Hematopoietic multipotent progenitor cell treated with erythropoietin and hydrocortisone succinate and interleukin-3 and kit ligand, for 17 days (in vitro differentiated cells): Measurements from ENCODE around the gene NEDD4.
"Not testable (repeated sequence)": the region's sequence is repeated elsewhere in the genome, so short reads cannot be mapped to it uniquely, and the experiment has no call there.

Experiments used
- DNase-seq: peaks from one replicate; pipeline ENCODE4 v3.0.0-alpha.2; 2015; ENCODE audit warnings: low spot score

The NEDD4 gene

DNA sequence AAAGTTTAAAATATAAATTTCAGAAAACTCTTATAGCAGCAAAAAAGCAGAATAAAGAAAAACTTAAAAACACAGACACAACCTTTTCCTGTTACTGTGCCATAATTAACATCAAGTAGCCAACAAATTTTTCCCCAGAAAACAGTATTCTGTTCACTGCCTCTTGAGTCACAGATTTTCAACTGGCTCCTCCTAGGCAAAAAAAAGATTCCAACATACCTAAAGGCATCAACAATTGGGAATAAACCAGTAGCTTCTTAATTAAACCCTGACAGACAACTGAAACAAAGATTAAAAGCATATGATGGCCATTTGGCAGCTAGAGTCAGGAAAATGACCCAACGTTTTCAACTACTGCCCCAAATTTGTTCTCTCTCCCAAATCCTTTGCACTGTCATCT is 10.9 kb upstream of the NEDD4 start:
- not testable (repeated sequence) for DNase-seq

DNA sequence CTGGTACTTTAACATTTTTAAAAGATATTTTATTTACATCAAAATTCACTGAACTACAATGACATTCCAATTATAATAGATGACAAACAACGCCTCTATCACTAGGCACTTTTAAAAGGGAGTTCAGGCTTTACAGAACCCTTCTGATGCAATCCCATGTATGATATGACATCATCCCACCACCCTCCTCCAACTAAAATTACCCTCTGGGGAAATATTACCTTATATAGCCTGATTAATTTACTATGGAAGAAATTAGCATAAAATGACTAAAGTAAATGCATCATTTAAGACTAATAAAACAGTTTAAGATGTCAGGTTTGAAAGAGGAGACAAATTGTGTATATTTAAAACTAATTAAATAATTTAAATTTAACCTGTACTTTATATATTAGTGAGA is 10.4 kb upstream of the NEDD4 start:
- DNase-seq = not testable (repeated sequence)

DNA sequence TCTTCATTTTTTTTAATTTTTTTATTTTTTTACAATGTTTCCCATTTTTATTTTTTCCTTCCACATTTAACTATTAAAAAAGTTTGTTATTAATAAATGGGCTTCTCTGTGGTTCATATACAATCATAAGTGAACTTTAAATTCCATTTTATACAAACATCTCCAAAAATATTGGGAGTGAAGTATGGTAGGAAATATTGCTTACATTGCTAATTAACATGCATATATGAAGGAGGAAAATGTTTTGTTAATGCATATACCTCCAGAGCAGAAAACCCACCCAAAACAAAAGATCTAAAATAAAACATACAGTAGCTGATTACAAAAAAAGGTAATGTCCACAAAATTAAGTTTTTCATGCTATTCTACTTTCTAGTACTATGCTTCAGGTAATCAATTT is 9.9 kb upstream of the NEDD4 start:
- not testable (repeated sequence) for DNase-seq

DNA sequence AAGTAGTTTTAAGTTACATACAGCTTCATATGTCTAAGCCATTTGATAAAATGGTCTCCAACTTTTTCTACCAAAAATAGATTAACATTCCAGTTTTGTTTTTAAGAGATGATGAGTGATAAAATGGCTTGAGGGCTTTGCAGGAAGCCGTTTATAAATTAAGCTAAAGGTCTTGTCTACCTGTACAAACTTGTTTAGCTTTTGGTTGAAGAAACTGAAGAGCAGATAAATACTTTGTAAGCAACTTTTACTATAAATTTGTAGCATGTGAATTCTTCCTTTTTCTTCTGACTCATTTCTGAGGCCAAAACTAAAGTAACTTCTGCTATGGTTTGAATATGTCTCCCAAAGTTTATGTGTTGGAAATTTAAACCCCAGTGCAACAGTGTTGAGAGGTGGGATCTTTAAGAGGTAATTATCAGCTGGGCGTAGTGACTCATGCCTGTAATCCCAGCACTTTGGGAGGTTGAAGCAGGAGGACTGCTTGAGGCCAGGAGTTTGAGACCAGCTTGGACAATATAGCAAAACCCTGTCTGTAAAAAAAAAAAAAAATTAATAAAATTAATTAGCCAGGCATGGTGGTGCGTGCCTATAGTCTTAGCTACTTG is 8.2 kb upstream of the NEDD4 start:
- no peak for DNase-seq

DNA sequence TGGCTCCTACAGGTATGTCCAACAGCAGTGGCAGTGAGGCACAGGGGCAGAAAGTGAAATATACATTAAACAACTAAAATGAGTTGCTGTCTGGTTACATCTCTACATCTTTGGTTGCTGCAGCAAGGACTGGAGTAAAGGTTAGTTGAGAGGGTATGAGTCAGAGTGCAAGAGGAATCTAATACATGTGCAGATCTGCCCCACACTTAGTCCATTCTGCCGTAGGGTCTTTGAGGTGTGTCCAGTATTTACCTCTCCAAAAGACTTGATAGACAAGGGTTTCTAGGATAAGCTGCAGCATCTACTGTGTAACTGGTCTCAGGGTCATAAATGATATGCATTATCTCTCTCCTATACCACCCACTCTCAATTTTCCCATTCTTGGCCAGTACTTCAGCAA is 6.2 kb upstream of the NEDD4 start:
- no peak for DNase-seq

DNA sequence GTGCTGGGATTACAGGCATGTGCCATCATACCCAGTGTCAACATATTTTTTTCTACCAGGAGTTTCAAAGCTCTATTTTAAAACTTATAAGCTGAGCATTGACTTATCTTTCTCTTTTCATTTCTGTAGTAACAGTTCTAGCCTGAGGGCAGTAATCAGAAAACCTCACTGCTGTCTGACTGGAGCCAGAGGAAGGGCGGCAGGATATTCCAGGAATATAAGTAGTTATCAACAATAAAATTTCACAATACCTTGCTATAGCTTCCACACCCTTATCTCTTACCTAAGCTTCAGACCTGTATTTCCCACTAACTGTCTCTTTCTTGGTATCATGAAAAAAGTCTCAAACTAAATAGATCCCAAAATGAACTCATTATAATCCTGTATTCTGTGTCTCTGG is 5.1 kb upstream of the NEDD4 start:
- DNase-seq = no peak

DNA sequence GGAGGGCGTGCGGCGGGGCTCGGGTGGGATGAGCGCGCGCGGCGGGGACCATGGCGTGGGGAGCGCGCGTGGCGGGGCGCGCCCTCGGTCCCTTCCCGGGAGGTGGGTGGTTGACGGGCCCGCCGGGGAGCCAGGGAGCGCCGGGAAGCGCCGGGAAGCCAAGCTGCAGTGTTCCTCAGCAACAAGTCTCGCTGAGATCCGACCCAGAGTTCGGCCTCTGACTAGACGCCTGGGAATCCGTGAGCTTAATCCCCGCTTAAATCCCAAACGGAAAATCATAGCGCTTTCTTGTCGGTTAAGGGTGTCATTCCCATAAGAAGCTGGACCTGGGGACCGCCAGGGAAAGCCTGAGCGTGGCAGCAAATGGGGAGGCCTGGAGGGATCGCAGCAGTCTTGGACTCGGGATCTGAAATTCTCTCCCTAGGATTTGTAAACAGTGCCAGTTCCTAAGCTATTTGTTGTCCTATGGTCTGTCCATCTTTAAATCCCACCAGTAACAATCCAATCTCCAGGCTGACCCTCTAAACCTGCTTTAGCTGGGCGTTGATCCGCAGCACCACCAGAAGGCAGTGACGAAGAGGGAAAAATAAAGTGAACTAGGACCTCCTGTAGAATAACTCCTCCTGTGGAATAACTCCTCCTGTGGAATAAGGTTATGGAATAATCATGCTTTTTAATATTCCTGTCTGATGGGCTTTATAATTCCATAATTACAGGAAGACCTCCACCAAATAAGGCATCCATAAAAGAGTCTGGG is 570 bp upstream of the NEDD4 start:
- DNase-seq = no peak

DNA sequence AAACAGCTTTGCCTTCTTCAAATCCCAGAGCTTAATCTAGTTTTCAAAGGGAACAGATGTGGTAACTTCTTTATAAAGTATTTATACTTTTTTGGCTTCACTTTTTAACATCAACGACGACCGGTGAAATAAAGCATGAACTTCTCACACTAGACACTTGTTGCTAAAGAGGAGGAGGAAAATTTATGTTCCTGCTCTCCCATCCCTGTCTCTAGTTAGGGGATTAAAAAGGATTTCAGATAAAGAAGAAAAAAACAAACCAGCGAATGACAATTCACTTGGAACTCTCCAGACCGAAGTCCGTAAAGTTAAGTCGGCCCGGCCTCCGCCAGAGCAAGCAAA is 672 bp downstream of the NEDD4 start:
- no peak for DNase-seq

DNA sequence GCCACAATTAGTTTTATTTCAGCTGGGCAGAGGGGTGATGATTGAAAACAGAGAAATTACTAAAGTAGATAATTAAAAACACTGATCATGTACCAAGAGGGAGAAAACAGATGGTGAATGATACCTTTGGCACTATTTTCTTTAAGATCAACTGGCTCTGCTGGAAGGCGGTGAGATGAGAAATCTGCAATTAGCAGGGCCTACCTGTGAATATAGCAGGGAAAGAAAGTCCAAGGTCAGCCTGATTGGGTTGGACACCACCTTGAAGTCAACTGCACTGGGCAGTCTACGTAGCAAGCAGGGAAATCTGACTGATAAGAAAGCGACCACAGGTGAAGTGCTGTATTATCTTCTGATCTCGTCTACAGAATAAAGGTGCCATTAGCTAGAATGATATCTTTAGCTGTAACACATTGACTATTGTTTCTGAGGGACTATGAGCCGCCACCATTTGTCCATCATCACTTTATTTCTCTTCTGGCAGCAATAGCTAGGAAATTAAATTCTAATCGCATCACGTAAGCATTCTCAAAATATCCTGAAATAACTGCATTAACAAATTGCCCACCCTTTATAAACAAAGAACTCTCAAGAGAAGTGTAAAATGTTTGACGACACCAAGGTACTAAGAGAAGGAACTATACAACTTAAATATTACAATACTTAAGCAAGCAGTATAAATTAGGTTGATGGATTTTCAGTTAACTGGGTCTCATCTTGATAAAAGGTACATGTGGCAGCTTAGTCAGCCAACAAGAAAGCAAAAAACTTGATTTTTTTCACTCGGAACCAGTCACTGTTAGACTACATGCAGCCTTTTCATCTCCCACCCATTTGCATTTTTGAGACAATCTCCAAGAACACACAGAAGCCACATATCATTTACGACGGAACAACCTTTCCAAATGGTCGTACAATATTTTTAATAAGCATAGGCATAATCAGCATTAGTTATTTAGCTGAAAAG is 1.3 kb downstream of the NEDD4 start:
- DNase-seq = no peak

DNA sequence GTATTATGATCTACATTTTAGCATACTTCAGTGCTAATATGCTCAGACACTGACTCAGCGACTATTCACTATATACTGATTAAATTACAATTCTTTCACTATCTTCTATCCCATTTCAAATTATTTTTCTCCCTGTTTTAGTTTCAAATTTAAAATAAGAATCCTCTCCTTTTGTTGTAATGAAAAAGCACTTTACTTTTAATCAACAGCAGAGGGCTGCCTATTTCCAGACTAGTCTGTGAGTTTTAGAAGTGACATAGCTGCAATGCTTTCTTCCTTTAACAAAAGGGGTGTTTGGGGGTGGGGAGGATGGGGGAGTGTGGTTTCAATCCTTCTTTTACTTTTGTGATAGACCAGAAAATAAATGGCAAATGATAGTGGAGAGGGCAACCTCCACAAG is 2.4 kb downstream of the NEDD4 start:
- no peak for DNase-seq

DNA sequence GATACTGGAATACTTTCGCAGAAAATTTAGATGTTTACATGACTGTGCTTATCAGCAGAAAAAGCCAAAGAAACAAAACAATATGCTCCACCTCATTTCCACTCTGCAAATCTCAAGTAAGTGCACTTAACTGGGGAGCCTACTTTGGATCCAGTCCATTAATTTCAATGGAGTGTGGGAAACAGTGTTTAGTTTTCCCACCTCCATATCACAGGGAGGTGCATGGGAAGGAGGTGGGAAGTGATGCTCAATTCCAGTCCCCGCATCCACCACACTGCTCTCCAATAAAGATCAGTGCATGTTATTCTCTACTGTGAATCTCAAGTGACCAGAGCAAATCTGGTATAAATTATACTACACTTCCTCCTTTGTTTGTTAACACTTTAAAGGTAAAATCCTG is 2.9 kb downstream of the NEDD4 start:
- no peak for DNase-seq

DNA sequence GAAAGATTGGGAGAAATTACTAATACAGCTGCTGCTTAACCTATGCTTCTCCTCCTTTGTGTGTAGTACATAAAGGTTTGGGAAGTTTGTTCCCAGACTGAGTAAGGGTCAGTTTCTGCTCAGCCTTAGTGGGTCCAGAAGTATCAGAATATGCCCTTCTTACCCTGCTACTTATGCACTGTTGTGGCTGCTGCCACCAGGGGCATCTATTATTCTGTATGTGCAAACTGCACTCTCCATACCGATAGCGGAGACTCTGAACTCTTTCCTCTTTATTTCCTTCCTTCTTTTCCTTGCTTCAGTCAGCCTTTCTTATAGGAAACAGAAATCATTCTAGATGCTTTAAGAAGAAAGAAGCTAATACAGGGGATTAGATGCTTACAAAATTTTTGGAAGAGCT is 4.0 kb downstream of the NEDD4 start:
- DNase-seq = no peak

DNA sequence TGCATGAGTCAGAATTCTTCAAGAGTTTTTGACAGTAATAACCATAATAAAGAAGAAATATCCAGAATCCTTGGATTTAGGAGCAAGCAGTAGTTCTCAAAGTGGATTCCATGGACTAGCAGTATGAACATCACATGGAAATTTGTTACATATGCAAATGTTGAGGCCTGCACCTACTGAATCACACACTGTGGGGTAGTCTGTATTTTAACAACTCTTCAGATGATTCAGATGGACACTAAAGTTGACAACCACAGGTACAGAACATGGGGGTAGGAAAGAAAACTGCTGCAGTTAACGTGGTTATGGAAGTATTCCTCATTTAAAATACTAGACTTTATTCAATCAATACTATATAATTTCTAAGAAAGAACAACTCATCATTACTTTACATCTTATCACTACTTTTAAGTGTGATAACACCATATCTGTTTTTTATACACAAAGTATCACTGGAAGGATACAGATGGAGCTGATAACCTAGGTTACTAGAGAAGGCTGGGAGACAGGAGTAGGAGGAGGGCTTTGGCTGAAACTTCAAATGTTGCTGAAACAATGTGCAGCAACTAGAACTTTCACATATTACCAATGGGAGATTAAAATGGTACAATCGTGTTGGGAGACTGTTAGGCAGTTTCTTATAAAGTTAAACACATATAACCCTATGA is 11.7 kb downstream of the NEDD4 start:
- no peak for DNase-seq

DNA sequence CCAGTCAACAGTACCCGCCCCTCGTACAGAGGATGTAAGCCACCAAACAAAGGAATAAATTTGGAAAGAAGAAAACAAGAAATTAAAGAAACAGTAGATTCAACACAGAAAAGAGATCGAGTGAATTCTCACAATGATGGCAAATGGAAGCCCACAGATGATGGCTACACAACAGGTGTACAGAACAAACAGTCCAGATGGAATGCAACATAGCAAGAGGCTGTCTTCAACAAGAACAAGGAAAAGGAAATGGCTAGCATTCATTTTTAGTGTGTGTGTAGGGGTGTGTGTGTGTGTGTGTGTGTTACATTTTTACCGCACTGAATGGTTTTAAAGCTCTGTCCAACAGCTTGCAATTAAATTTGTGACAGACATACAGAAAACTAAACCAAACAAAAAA is 12.9 kb downstream of the NEDD4 start:
- DNase-seq = no peak

DNA sequence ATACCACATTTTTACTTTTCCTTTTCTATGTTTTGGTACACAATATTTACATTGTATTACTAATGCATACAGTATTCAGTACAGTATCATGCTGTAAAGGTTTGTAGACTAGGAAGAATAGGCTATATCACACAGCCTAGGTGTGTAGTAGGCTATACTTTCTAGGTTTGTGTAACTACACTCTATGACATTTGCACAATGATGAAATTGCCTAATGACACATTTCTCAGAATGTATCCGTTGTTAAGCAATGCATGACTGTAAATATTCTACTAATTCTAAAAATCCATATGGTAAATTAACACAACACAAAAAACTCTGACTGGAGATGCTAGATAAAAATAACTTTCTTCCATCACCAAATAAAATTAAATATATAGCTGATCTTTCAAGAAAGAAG is 16.2 kb downstream of the NEDD4 start:
- no peak for DNase-seq

DNA sequence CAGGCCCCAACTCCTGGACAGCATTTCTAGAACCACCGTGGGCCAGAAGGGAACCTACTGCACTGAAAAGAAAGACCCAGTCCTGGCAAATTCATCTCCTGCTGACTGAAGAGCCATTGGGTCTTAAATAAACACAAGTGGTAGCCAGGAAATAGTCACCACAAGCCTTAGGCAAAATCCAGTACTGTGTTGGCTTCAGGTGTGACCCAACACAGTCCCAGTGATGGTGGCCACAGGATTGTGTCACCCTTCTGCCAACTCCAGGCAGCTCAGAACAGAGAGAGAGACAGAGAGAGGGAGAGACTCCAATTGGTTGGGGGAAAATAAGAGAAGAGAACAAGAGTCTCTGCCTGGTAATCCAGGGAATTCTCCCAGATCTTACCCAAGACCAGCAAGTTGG is 23.1 kb downstream of the NEDD4 start:
- no peak for DNase-seq

DNA sequence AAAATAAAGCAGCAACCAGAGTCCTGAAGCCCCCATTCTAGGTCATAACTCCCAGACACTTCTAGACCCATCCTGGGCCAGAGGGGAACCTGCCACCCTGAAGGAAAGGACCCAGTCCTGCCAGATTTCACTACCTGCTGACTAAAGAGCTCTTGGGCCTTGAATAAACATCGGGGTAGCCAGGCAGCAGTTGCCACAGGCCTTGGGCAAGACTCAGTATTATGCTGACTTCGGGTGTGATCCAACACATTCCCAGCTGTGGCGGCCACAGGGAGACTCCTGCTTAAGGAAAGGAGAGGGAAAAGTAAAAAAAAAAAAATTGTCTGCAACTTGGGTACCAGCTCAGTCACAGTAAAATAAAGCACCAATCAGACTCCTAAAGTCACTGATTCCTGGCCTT is 23.8 kb downstream of the NEDD4 start:
- DNase-seq = no peak

DNA sequence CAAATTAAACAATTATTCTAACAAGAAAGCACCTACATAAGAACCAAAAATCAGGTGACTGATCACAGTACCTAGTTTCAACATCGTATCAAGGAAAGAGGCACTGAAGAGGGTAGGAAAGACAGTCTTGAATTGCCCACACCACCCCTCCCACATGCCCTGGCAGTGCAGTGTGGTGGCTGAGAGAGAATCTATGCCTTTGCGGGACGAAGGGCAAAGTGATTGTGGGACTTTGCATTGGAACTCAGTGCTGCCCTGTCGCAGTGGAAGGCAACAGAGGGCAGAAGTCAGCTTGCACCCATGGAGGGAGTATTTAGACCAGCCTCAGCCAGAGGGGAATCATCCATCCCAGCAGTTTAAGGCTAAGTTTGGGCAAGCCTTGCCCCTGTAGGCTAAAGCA is 24.5 kb downstream of the NEDD4 start:
- no peak for DNase-seq

DNA sequence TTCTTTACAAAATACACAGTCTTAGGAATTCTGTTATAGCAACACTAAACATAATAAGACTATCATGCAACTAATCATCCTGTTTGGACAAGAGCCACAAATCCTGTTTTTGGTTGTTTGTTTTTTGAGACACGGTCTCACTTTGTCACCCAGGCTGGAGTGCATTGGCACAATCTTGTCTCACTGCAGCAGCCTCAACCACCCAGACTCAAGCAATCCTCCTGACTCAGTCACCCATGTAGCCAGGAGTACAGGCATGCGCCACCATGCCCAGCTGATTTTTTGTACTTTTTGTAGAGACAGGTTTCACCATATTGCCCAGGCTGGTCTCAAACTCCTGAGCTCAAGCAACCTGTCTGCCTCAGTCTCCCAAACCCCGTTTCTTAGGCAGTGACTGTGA is 28.3 kb downstream of the NEDD4 start:
- DNase-seq = no peak

DNA sequence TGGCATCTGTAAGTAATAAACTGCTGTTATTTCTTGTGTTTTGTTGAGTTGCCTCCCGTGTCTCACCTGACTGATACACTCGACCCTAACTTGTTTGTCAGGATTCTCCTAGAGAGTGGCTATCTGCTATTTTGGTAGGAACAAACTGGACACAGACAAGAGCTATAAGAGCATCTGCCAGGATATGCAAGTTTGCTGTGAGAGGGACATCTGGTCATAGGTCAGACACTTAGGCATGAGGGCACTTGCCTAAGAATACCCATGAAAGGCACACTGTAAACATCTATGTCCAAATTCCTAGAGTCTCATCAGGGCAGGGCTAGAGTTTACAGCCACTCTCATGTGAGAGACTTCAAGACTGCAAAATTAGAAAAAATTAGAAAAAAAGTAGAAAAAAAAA is 32.5 kb downstream of the NEDD4 start:
- DNase-seq = no peak

DNA sequence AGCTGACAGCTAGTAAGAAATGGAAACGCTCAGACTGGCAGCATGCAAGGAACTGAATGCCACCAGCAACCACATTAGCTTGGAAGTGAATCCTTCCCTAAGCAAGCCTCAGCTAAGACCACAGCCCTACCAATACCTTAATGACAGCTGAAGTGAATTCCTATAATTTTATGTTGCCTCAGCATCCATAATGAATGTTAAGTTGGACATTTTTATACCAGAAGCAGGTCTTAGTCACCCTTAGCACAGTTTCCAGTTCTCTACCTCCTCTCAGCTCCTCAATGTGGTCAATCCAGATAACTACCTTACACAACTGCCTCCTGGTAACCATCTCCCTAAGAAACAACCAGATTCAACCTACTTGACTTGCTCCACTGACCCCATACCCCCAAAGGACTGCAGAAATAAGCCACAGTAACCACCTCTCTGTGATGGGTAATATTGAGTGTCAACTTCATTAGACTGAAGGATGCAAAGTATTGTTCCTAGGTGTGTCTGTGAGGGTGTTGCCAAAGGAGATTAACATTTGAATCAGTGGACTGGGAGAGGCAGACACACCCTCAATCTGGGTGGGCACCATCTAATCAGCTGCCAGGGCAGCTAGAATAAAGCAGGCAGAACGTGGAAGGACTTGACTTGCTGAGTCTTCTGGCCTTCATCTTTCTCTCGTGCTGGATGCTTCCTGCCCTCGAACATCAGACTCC is 33.5 kb downstream of the NEDD4 start:
- no peak for DNase-seq

DNA sequence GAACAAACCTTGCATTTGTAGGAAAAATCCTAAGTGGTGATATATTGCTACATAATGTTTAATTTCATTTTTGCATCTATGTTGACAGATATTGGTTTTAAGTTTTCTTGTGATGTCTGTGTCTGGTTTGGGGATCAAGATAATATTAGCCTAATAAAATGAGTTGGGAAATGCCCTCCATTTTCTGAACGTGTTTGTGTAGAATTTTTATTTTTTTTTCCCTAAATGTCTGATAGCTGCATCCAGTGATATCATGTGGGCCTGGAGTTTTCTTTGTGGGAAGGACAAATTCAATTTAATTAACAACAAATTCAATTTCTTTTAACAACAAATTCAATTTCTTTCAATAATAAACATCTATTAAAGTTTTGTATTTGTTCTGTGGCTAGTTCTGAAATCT is 35.1 kb downstream of the NEDD4 start:
- DNase-seq = no peak
